Endothelial cell of umbilical vein (primary cell): Measurements from ENCODE around the gene KRTAP10-6.

Source experiments
- EZH2 ChIP-seq: IDR thresholded peaks from 2 replicates; pipeline ENCODE4 v1.6.1; 2012; ENCODE audit warnings: borderline replicate concordance, low read depth, mild to moderate bottlenecking, moderate library complexity, low read length, inconsistent platforms; ENCODE audit not compliant: severe bottlenecking
- GATA2 ChIP-seq: IDR thresholded peaks from 2 replicates; pipeline ENCODE4 v1.7.0; 2011; ENCODE audit warnings: low read depth, mild to moderate bottlenecking, moderate library complexity, mixed read lengths, low read length; ENCODE audit not compliant: insufficient read length, insufficient read depth
- JUN ChIP-seq: IDR thresholded peaks from 2 replicates; pipeline ENCODE4 v1.6.1; 2011; ENCODE audit warnings: borderline replicate concordance, low read depth; ENCODE audit not compliant: insufficient read length, insufficient read depth
- MYC ChIP-seq: IDR thresholded peaks from one replicate; pipeline ENCODE4 v1.6.1; 2011; ENCODE audit warnings: mild to moderate bottlenecking, low read depth, low read length
- POLR2A ChIP-seq: IDR thresholded peaks from 2 replicates; pipeline ENCODE4 v1.6.1; 2012; ENCODE audit warnings: low read depth, mild to moderate bottlenecking, control low read depth, low read length
- POLR2AphosphoS5 ChIP-seq: IDR thresholded peaks from 2 replicates; pipeline ENCODE4 v1.6.1; 2012; ENCODE audit warnings: low read depth, mild to moderate bottlenecking, control low read depth, low read length, moderate library complexity; ENCODE audit not compliant: insufficient read depth
- TF ChIP-seq, protein P1 (sequence below), 2 donors: IDR thresholded peaks; 1 replicate in 1 of 2; 2 replicates in 1 of 2; pipeline ENCODE4 v1.5.1; 2011; ENCODE audit warnings: low read length in 2 of 2, mild to moderate bottlenecking in 2 of 2, moderate library complexity in 2 of 2, control low read depth in 1 of 2, inconsistent platforms in 1 of 2, low read depth in 1 of 2; ENCODE audit not compliant: insufficient read depth in 1 of 2; ENCODE audit errors: extremely low read depth in 1 of 2
- TF ChIP-seq, protein P2 (sequence below): IDR thresholded peaks from 2 replicates; pipeline ENCODE4 v1.6.1; 2011; ENCODE audit not compliant: insufficient read depth, insufficient read length

DNA sequence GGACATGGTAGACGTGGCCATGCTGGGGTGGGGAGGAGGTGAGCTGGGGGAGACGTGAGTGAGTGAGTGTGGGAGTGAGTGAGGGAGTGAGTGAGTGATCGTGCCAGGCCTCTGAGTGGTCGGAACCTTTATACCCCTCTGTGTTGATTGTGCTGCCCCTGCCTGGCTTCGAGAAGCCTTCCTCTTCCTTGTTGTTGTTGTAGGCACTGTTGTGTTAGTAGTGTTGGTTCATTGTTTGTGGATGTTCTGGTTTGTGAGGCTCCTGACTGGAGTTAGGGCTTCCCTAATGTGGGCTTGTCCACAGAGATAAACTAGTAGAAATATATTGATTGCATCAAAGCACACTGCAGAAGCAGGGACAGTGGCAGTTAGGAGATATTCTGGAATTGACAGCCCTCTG, 33.6 kb downstream of the KRTAP10-6 start, which contains the start of gene KRTAP10-3:
- TF ChIP-seq, protein P1, sequence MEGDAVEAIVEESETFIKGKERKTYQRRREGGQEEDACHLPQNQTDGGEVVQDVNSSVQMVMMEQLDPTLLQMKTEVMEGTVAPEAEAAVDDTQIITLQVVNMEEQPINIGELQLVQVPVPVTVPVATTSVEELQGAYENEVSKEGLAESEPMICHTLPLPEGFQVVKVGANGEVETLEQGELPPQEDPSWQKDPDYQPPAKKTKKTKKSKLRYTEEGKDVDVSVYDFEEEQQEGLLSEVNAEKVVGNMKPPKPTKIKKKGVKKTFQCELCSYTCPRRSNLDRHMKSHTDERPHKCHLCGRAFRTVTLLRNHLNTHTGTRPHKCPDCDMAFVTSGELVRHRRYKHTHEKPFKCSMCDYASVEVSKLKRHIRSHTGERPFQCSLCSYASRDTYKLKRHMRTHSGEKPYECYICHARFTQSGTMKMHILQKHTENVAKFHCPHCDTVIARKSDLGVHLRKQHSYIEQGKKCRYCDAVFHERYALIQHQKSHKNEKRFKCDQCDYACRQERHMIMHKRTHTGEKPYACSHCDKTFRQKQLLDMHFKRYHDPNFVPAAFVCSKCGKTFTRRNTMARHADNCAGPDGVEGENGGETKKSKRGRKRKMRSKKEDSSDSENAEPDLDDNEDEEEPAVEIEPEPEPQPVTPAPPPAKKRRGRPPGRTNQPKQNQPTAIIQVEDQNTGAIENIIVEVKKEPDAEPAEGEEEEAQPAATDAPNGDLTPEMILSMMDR (IDR thresholded peaks at IDR 0.05; ENCODE audit: extremely low read depth in 1 of 2, insufficient read depth in 1 of 2, low read depth in 1 of 2, low read length in 2 of 2) = no peak
- TF ChIP-seq POLR2AphosphoS5 (no peak), POLR2A (no peak), EZH2 (no peak), MYC (no peak), JUN (no peak), GATA2 (no peak)
- TF ChIP-seq, protein P2, sequence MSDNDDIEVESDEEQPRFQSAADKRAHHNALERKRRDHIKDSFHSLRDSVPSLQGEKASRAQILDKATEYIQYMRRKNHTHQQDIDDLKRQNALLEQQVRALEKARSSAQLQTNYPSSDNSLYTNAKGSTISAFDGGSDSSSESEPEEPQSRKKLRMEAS = no peak
